Activated naive CD4-positive, alpha-beta T cell treated with anti-CD3 and anti-CD28 coated beads, Interleukin-2, amount 50 U/mL, for 24 hours (primary cell): ENCODE measurements around the gene CHMP6.
"Not testable (repeated sequence)": the region's sequence is repeated elsewhere in the genome, so short reads cannot be mapped to it uniquely, and the experiment has no call there.

Experiments used
- H3K27ac Mint-ChIP-seq: one replicate; pipeline ENCODE4 v1.8.0; 2021; ENCODE audit warnings: mild to moderate bottlenecking, mixed read lengths
- H3K27me3 Mint-ChIP-seq: one replicate; pipeline ENCODE4 v1.8.0; 2021; ENCODE audit warnings: mixed read lengths
- H3K36me3 Mint-ChIP-seq: one replicate; pipeline ENCODE4 v1.8.0; 2021; ENCODE audit warnings: mixed read lengths
- H3K4me1 Mint-ChIP-seq: one replicate; pipeline ENCODE4 v1.8.0; 2021; ENCODE audit warnings: mixed read lengths
- H3K4me3 Mint-ChIP-seq: one replicate; pipeline ENCODE4 v1.8.0; 2021; ENCODE audit warnings: mild to moderate bottlenecking, mixed read lengths
- H3K9me3 Mint-ChIP-seq: one replicate; pipeline ENCODE4 v1.8.0; 2021; ENCODE audit warnings: mixed read lengths

The CHMP6 gene

GRCh38 chr17:81006891-81007290 lies 15.2 kb downstream of the CHMP6 start:
- H3K27ac Mint-ChIP-seq: no peak overlapping the region
- peaks cover 14% of the 10 kb centered on the region for H3K27me3 Mint-ChIP-seq
- peaks cover 7% of the 10 kb centered on the region for H3K9me3 Mint-ChIP-seq
- peaks cover 19% of the 10 kb centered on the region for H3K4me1 Mint-ChIP-seq
- no peak overlapping the region for H3K4me3 Mint-ChIP-seq
- peaks cover 7% of the 10 kb centered on the region for H3K36me3 Mint-ChIP-seq

GRCh38 chr17:81008140-81008539 lies 16.5 kb downstream of the CHMP6 start:
- Mint-ChIP-seq H3K27ac (no peak overlapping the region), H3K27me3 (peaks cover 14% of the 10 kb centered on the region), H3K4me1 (peaks cover 13% of the 10 kb centered on the region), H3K36me3 (peaks cover 5% of the 10 kb centered on the region), H3K4me3 (no peak overlapping the region), H3K9me3 (peaks cover 7% of the 10 kb centered on the region)

DNA sequence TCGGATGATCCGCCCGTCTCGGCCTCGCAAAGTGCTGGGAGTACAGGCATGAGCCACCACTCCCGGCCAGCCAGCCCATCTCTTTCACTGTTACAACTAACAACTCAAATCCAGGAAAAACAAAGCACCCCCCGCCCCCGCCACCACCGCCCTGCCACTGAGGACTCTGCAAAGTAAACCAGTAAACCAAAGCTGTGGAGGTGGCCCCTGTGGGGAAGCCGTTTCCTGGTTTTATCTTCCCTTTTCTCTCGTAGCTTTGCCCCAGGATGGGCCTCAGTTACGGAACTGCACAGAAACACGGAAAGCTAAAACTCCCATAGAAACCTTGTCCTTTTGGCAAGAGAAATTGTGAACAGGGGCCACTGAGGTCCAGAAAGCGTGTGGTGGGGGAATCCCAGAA lies 17.5 kb downstream of the CHMP6 start:
- Mint-ChIP-seq H3K4me1 (peaks cover 6% of the 10 kb centered on the region), H3K27ac (no peak overlapping the region), H3K9me3 (peaks cover 7% of the 10 kb centered on the region), H3K27me3 (peaks cover 13% of the 10 kb centered on the region), H3K36me3 (peaks cover 5% of the 10 kb centered on the region), H3K4me3 (no peak overlapping the region)

DNA sequence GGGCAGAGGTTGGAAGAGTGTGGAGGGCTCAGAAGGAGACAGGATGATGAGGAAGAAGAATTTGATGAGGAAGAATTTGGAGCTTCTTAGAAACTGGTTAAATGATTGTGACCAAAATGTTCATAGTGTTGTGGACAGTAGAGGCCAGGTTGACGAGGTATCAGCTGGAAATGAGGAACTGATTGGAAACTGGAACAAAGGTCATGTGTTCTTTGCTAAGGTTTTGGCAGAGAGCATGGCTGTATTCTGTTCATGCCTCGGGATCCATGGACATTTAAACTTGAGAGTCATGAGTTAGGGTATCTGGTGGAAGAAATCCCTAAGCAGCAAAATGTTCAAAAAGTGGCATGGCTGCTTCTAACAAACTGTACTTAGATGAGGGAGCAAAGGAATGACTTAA lies 19.3 kb downstream of the CHMP6 start:
- Mint-ChIP-seq H3K4me3 (no peak overlapping the region), H3K27me3 (peaks cover 9% of the 10 kb centered on the region), H3K27ac (no peak overlapping the region), H3K36me3 (peaks cover 8% of the 10 kb centered on the region), H3K9me3 (peaks cover 7% of the 10 kb centered on the region), H3K4me1 (peaks cover 3% of the 10 kb centered on the region)

DNA sequence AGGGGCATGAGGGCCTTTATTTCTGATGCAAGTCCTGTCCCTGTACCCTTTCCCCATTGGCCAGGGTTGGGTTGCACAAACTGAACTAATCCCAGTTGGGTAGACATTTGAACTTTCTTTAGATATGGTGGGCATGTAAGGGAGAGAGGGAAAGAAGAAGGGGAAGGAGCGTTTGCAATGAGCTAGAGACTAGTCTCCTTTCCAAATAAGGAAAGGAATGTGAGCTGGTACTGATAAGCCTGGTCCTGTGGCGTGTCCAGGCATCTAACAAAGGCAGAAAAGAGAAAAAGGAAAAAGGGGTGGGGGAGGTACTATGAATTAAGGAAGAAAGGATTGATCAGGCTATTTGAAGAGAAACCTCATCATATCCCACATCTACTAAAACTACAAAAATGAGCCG lies 20.3 kb downstream of the CHMP6 start:
- Mint-ChIP-seq H3K4me3 (no peak overlapping the region), H3K36me3 (peaks cover 10% of the 10 kb centered on the region), H3K27ac (no peak overlapping the region)

DNA sequence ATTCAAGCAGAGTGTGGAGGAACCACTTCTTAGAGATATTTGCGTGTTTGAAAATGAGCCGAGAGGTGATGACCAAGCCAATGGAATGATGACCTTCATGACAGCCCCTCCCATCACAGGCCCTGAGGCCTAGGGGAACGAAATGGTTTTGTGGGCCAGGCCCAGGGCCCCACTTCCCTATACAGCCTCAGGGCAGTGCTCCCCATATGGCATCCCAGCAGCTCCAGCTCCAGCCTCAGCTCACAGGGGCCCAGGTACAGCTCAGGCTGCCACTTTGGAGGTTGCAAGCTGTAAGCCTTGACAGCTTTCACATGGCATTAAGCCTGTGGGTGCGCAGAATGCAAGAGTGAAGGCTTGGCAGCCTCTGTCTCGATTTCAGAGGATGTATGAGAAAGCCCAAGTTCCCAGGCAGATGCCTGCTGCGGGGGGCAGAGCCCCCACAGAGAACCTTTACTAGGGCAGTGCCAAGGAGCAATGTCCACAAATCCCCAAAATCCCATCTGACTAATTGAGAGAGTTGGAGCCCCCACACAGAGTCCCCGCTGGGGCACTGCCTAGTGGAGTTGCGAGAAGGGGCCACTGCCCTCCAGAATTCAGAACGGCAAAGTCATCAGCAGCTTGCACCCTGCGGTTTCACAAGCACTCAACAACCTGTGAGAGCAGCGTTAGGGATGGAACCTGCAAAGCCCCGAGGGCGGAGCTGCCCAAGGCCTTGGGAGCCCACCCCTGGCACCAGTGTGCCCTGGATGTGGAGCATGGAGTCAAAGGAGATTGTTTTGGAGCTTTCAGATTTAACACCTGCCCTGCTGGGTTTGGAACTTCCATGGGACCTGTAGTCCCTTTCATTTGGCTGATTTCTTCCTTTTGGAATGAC lies 21.2 kb downstream of the CHMP6 start:
- H3K4me3 Mint-ChIP-seq: no peak overlapping the region
- H3K27ac Mint-ChIP-seq: no peak overlapping the region
- H3K9me3 Mint-ChIP-seq: peaks cover 7% of the 10 kb centered on the region
- peaks cover 11% of the 10 kb centered on the region for H3K36me3 Mint-ChIP-seq
- peaks cover 17% of the 10 kb centered on the region for H3K4me1 Mint-ChIP-seq
- H3K27me3 Mint-ChIP-seq: no peaks in the 10 kb centered on the region

More for the DNA sequence above, 20.3 kb downstream of the CHMP6 start:
- Mint-ChIP-seq H3K27me3 (peaks cover 1% of the 10 kb centered on the region), H3K4me1 (peaks cover 11% of the 10 kb centered on the region), H3K9me3 (peaks cover 7% of the 10 kb centered on the region)

GRCh38 chr17:81013642-81014041 lies 22.0 kb downstream of the CHMP6 start:
- no peak overlapping the region for H3K27ac Mint-ChIP-seq
- peaks cover 11% of the 10 kb centered on the region for H3K36me3 Mint-ChIP-seq
- peaks cover 7% of the 10 kb centered on the region for H3K9me3 Mint-ChIP-seq
- peaks cover 25% of the 10 kb centered on the region for H3K4me1 Mint-ChIP-seq
- no peaks in the 10 kb centered on the region for H3K27me3 Mint-ChIP-seq
- H3K4me3 Mint-ChIP-seq: no peak overlapping the region

- Mint-ChIP-seq H3K36me3 (peaks cover 11% of the 10 kb centered on the region), H3K4me1 (peaks cover 39% of the 10 kb centered on the region), H3K27me3 (no peaks in the 10 kb centered on the region), H3K27ac (no peak overlapping the region), H3K9me3 (peaks cover 7% of the 10 kb centered on the region), H3K4me3 (no peak overlapping the region)
These were observed 23.5 kb downstream of the CHMP6 start for GRCh38 chr17:81015136-81015535.

DNA sequence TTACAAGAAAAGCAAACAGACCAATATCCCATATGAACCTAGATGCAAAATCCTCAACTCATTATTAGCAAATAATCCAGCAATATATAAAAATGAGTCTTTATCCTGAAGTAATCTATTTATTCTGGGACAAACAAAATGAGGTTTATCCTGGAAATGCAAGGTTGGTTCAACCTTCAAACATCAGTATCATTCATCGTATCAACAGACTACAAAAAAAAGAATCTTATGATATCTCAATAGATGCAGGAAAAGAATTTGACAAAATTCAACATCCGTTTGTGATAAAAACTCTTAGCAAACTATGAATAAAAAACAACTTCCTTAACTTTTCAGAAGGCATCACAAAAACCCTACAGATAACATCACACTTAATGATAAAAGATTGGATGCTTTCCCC lies 24.9 kb downstream of the CHMP6 start:
- Mint-ChIP-seq H3K4me1 (peaks cover 39% of the 10 kb centered on the region), H3K27ac (peak overlapping the region; percentile 84), H3K36me3 (peaks cover 5% of the 10 kb centered on the region), H3K27me3 (no peaks in the 10 kb centered on the region), H3K4me3 (peak overlapping the region; percentile 13), H3K9me3 (no peaks in the 10 kb centered on the region)

GRCh38 chr17:81017330-81017729 lies 25.7 kb downstream of the CHMP6 start:
- not testable (repeated sequence) for H3K4me3 Mint-ChIP-seq, H3K9me3 Mint-ChIP-seq, H3K27ac Mint-ChIP-seq, H3K27me3 Mint-ChIP-seq, H3K36me3 Mint-ChIP-seq
- peaks cover 39% of the 10 kb centered on the region for H3K4me1 Mint-ChIP-seq

DNA sequence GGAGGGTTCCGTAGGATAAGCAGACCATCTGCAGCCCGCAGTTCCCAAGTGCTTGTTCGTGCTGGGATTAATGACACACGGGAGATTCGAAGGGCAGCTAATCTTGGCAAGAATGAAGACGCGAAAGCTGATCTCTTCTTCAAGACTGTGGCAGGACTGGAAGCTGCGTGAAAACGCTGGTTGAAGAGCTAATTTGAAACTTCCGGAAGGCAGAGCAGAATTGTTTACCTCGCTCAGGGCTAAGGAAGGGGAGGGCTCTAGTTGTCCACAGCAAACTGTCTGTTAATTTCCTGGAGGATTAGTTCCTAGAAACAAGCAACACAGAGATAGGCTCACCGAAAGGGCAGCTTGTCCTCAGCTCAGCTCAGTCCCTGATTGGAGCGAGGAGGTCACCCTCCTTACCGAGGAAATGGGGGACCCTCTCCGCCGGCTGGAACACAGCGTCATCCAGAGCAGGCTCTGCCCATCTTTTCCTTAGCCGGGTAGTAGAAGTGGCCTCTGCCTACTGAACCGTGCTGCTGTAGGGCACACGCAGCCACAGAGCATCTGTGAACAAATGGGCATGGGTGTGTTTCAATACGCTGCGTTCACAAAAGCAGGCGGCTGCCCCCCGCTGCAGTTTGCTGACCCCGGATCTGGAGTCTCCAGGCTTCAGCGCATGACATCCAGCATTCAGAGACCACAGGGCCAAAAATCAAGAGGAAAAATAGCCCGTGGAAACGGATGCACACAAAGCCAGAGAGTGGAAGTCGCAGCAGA lies 26.6 kb downstream of the CHMP6 start:
- peaks cover 39% of the 10 kb centered on the region for H3K4me1 Mint-ChIP-seq
- no peaks in the 10 kb centered on the region for H3K9me3 Mint-ChIP-seq
- H3K27ac Mint-ChIP-seq: peak overlapping the region; percentile 73
- H3K36me3 Mint-ChIP-seq: peaks cover 5% of the 10 kb centered on the region
- H3K4me3 Mint-ChIP-seq: peak overlapping the region; percentile 82
- no peaks in the 10 kb centered on the region for H3K27me3 Mint-ChIP-seq

DNA sequence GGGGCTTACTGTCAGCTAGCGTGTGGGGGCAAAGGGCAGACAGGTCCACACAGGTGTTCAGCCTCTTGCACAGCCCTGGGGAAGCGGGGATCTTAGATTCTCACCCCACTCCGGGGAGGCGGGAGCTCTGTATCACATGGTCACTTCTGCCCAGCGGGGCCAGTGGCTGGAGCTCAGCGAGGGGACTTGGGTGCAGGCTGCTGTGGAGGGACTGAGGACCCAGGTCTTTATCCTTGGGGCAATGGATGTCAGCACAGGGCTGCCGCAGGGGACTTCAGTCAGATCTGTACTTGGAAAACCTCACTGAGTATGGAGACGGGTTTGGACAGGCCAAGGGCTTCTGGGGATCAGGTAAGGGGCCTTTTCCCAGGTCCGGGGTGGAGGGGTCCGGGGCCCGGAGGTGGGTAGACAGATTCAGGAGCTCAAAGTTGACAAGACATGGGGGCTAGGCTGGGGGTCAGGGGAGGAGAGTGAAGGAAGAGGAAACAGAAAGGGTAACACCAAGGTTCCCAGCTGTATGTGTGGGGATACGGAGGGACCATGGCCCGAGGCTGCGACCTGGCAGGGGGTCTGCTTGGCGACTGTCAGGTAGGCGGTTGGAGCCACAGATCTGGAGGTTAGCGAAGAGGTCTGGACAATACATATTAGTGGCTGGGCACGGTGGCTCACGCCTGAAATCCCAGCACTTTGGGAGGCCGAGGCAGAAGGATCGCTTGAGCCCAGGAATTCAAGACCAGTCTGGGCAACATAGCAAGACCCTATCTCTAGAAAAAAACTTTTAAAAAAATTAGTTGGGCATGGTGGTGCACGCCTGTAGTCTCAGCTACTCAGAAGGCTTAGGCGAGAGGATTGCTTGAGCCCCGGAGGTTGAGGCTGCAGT lies 28.2 kb downstream of the CHMP6 start:
- H3K9me3 Mint-ChIP-seq: no peaks in the 10 kb centered on the region
- peak overlapping the region; percentile 24 for H3K27ac Mint-ChIP-seq
- peaks cover 45% of the 10 kb centered on the region for H3K4me1 Mint-ChIP-seq
- H3K4me3 Mint-ChIP-seq: no peak overlapping the region
- H3K27me3 Mint-ChIP-seq: no peaks in the 10 kb centered on the region
- peaks cover 5% of the 10 kb centered on the region for H3K36me3 Mint-ChIP-seq

GRCh38 chr17:81020443-81020766 lies 28.8 kb downstream of the CHMP6 start:
- no peaks in the 10 kb centered on the region for H3K27me3 Mint-ChIP-seq
- peaks cover 5% of the 10 kb centered on the region for H3K36me3 Mint-ChIP-seq
- peaks cover 45% of the 10 kb centered on the region for H3K4me1 Mint-ChIP-seq
- no peak overlapping the region for H3K27ac Mint-ChIP-seq
- no peak overlapping the region for H3K4me3 Mint-ChIP-seq
- no peaks in the 10 kb centered on the region for H3K9me3 Mint-ChIP-seq

- H3K36me3 Mint-ChIP-seq: peaks cover 2% of the 10 kb centered on the region
- peaks cover 42% of the 10 kb centered on the region for H3K4me1 Mint-ChIP-seq
- no peak overlapping the region for H3K27ac Mint-ChIP-seq
- H3K9me3 Mint-ChIP-seq: no peaks in the 10 kb centered on the region
- no peaks in the 10 kb centered on the region for H3K27me3 Mint-ChIP-seq
- H3K4me3 Mint-ChIP-seq: no peak overlapping the region
These were observed 29.3 kb downstream of the CHMP6 start for GRCh38 chr17:81020767-81021497.
